ENCODE measurements around the gene OR2Y1.

Gene OR2Y1

DNA sequence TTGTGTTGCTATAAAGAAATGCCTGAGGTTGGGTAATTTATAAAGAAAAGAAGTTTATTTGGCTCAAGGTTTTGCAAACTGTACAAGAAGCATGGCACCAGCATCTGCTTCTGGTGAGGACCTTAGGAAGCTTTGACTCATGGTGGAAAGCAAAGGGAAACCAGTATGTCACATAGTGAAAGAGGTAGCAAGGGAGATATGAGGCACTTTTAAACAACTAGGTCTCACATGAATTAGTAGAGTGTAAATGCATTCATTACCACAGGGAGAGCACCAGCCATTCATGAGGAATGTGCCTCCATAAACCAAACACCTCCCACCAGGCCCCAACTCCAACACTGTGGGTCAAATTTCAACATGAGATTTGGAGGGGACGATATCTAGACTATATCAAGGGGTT lies 40.8 kb downstream of the OR2Y1 start:
- TF ChIP-seq, protein P1, sequence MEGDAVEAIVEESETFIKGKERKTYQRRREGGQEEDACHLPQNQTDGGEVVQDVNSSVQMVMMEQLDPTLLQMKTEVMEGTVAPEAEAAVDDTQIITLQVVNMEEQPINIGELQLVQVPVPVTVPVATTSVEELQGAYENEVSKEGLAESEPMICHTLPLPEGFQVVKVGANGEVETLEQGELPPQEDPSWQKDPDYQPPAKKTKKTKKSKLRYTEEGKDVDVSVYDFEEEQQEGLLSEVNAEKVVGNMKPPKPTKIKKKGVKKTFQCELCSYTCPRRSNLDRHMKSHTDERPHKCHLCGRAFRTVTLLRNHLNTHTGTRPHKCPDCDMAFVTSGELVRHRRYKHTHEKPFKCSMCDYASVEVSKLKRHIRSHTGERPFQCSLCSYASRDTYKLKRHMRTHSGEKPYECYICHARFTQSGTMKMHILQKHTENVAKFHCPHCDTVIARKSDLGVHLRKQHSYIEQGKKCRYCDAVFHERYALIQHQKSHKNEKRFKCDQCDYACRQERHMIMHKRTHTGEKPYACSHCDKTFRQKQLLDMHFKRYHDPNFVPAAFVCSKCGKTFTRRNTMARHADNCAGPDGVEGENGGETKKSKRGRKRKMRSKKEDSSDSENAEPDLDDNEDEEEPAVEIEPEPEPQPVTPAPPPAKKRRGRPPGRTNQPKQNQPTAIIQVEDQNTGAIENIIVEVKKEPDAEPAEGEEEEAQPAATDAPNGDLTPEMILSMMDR (IDR thresholded peaks at IDR 0.05; ENCODE audit: low read depth, low read length) = no peak
- no peak for DNase-seq (ENCODE audit: extremely low read depth, low read depth)

DNA sequence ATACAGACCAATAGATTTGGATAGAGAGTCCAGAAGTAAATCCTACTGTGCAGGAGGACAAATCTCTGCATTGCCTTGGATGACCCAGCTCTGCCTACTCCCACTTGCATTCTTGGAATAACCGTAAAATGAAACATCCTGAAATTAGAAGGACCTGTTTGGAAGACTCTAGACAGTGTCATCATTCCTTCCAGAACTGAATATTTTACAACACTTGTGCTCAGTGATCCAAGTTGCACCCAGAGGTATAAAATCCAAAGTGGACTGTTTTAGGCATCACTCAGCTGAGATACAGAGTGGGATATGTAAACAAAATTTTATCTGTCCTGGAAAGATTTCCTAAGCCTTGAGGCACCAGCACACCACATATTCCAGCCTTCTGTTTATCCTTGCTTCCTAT lies 43.7 kb downstream of the OR2Y1 start:
- TF ChIP-seq, protein P1 (IDR thresholded peaks at IDR 0.05; ENCODE audit: low read depth, low read length) = no peak
- no peak for DNase-seq (ENCODE audit: extremely low read depth, low read depth)

DNA sequence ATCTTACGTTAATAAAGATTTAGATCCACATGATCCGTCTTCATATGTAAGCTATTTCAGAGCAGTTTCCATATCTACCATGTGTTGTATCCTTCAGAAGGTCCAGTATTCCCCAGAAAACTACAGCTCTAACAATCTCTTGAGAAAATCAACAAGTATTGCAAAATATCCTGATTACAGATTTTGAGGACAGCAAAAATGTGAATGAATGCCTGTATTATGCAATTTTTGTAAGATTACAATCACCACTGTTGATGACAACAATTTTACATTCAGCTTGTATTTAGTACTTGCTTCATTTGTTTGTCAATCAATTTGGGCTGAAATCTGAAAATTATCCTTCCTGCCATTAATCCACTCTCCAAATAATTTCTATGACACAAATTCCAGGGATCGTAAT lies 47.4 kb downstream of the OR2Y1 start:
- DNase-seq (ENCODE audit: extremely low read depth, low read depth) = no peak
- TF ChIP-seq, protein P1 (IDR thresholded peaks at IDR 0.05; ENCODE audit: low read depth, low read length) = no peak

DNA sequence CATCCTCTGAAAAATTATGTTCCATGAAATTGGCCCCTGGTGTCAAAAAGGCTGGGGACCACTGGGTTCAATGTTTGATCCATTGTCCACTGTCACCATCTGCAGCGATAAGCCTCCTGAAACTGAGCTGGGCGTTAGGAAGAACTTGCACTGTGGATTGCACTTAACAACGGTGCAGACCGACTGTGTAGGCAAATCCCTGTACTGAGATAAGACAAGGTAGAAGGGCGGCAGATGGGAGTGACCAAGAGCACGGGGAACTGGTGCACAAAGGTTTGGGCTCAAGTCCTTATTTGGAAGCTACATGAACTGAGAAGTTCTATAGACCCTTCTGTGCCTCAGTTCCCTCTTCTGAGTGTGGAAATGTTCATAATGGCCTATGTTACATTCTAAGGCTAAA lies 48.8 kb downstream of the OR2Y1 start:
- no peak for DNase-seq (ENCODE audit: extremely low read depth, low read depth)
- TF ChIP-seq, protein P1 (IDR thresholded peaks at IDR 0.05; ENCODE audit: low read depth, low read length) = no peak

DNA sequence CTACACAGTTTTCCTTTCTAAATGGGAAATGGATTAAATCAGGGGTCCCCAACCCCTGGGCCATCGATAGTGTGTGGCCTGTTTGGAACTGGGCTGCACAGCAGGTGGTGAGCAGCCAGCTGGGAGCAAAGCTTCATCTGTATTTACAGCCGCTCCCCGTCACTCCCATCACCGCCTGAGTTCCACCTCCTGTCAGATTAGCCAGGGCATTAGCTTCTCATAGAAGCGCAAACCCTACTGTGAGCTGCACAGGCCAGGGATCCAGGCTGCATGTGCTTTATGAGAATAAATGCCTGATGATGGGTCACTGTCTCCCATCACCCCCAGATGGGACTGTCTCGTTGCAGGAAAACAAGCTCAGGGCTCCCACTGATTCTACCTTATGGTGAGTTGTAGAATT lies 49.3 kb downstream of the OR2Y1 start:
- TF ChIP-seq, protein P1 (IDR thresholded peaks at IDR 0.05; ENCODE audit: low read depth, low read length) = no peak
- DNase-seq (ENCODE audit: extremely low read depth, low read depth) = no peak

DNA sequence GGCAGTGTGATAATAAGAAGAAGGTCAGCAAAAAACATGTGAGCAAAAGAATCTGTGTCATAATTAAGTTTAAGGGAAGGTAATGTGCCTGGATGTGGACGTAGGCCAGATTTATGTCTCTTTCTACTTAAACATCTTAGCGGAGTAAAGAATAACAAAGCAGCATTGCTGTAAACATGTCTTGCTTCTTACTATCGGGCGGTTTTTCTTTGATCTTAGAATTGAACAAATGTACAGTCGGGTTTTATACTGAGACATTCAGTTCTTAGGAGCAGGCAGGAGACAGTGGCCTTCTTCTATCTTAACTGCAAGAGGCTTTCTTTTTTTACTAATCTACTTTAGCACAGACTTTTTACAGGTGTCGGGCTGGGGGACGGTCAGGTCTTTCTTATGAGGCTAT lies 50.1 kb downstream of the OR2Y1 start:
- TF ChIP-seq, protein P1 (IDR thresholded peaks at IDR 0.05; ENCODE audit: low read depth, low read length) = no peak
- no peak for DNase-seq (ENCODE audit: extremely low read depth, low read depth)

Measured in AG09319 (cell line).